ENCODE data around the gene PLXNA2. TPM values are rescaled to one million over a fixed set of nuclear protein-coding genes. Genes with fewer than 3 reads are reported as not detected.

The PLXNA2 gene
- total and polyA plus RNA-seq, 2 of the 8 experiments (the other 6 are each of a cell fraction or from before 2014, with no cell fraction given): 0.33 to 1.5 TPM

DNA sequence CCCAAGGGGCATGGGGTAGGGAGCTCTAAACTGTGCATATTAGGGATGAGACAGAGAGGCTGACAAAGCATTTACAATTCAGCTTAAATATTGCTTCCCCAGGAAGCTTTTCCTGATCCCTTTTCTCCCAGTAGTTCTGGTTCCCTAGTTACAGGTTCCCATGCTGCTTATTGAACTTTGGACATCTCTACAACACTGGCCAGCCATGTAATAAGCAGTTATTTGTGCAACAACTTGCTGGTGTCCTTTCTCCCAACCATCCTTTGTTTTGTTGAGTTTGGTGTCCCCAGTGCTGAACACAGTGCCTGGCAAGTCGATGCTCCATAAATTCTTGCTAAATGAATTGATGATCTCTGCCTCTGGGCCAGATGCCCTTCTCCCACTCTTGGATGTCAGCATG lies 80.6 kb downstream of the PLXNA2 start:
- ChIA-PET CTCF (ENCODE audit: partially characterized antibody) (interaction anchor here (0.6 to 6.4 kb wide), 11 partner anchors 9 to 209 kb away, joined by 3 to 29 read pairs (median 6); no protein-coding TSS in a partner anchor), POLR2A (ENCODE audit: partially characterized antibody) (no interaction called here)
- H3K4me2 ChIP-seq (ENCODE audit: insufficient read depth in 1 of 2, low read depth in 2 of 2, low read length in 2 of 2): no peak overlapping the region
- H3K79me2 ChIP-seq (ENCODE audit: control insufficient read depth in 1 of 2, insufficient read depth in 2 of 2, low read length in 2 of 2): no peaks in the 10 kb centered on the region
- H3K79me1 ChIP-seq (ENCODE audit: low read depth, low read length): no peaks in the 10 kb centered on the region; the same call in 1 of the 2 replicates
- H2AK5ac ChIP-seq (ENCODE audit: low read depth, low read length): no peak overlapping the region
- H3K9me3 ChIP-seq (ENCODE audit: insufficient read depth in 2 of 2, low read depth in 1 of 2, low read length in 1 of 2): no peaks in the 10 kb centered on the region
- H3K27ac ChIP-seq (ENCODE audit: low read depth, low read length): no peak overlapping the region
- H3K27me3 ChIP-seq (replicated peaks in 1 of 4; ENCODE audit: control insufficient read depth in 3 of 4, extremely low read depth in 1 of 4, insufficient read depth in 3 of 4, low read length in 3 of 4): 0 out of 7 replicates have a peak, but pooled peaks cover 0 to 4% (median 0%) of the 10 kb centered on the region in 4 experiments
- H4K91ac ChIP-seq (replicated peaks; ENCODE audit: insufficient read length, low read length): no peak overlapping the region
- no peaks in the 10 kb centered on the region for H3K36me3 ChIP-seq (ENCODE audit: control insufficient read depth in 2 of 4, insufficient read depth in 4 of 4, low read length in 3 of 4)
- no peak overlapping the region for H2BK15ac ChIP-seq (ENCODE audit: low read length)
- H3K14ac ChIP-seq (ENCODE audit: insufficient read length): no peak overlapping the region
- no peak overlapping the region for H2BK20ac ChIP-seq (ENCODE audit: low read length)
- no peak for FAIRE-seq
- H3K4me3 ChIP-seq (ENCODE audit: extremely low read depth in 1 of 4, insufficient read depth in 2 of 4, low read depth in 3 of 4, low read length in 4 of 4): no peak overlapping the region
- H2BK5ac ChIP-seq (ENCODE audit: low read depth, low read length): no peak overlapping the region
- H3K23me2 ChIP-seq (ENCODE audit: low read depth, low read length): no peaks in the 10 kb centered on the region
- H2BK120ac ChIP-seq (replicated peaks; ENCODE audit: low read depth, low read length): no peak overlapping the region
- no peak overlapping the region for H2AFZ ChIP-seq (ENCODE audit: low read length)
- no peak overlapping the region for H3K4ac ChIP-seq (replicated peaks; ENCODE audit: insufficient read length, low read depth, low read length)
- no peak overlapping the region; the same call in 1 of the 2 replicates for H2BK12ac ChIP-seq (ENCODE audit: low read depth, low read length)
- no peak overlapping the region for H4K5ac ChIP-seq (ENCODE audit: insufficient read length, low read depth, low read length)
- no peak overlapping the region for H3K18ac ChIP-seq (ENCODE audit: extremely low read depth, low read length)
- H3K23ac ChIP-seq (ENCODE audit: insufficient read length): no peak overlapping the region
- no peak overlapping the region for H4K8ac ChIP-seq (ENCODE audit: extremely low read depth, insufficient read depth, low read length)
- no peaks in the 10 kb centered on the region for H4K20me1 ChIP-seq (replicated peaks in 1 of 2; ENCODE audit: control insufficient read depth in 1 of 2, insufficient read depth in 2 of 2, low read length in 2 of 2)
- no peak overlapping the region for H3K9ac ChIP-seq (replicated peaks in 1 of 4; ENCODE audit: extremely low read depth in 1 of 4, low read depth in 3 of 4, low read length in 3 of 4)
- H3K56ac ChIP-seq (replicated peaks; ENCODE audit: insufficient read length, low read depth, low read length): no peak overlapping the region
- 100% methylated on average over 1 of the region's 1 CpG; no CpG with 5 or more reads in 1 of the 2 experiments for WGBS, 2 experiments (ENCODE audit: extremely low coverage in 1 of 2, insufficient coverage in 1 of 2, insufficient read length in 1 of 2, insufficient replicate concordance in 2 of 2, low coverage in 1 of 2, low lambda C conversion rate in 2 of 2, missing lambda C conversion rate in 1 of 2)
- DNase-seq (ENCODE audit: low read depth in 1 of 2, low spot score in 2 of 2): no peak
- TF ChIP-seq, protein P1, sequence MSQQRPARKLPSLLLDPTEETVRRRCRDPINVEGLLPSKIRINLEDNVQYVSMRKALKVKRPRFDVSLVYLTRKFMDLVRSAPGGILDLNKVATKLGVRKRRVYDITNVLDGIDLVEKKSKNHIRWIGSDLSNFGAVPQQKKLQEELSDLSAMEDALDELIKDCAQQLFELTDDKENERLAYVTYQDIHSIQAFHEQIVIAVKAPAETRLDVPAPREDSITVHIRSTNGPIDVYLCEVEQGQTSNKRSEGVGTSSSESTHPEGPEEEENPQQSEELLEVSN (IDR thresholded peaks at IDR 0.05): no peak
- TF ChIP-seq ZNF274 (IDR thresholded peaks at IDR 0.05; ENCODE audit: borderline replicate concordance, extremely low read depth, low read length): no peak
- TF ChIP-seq RAD21 (IDR thresholded peaks at IDR 0.05 in 1 of 2, conservative IDR thresholded peaks at IDR 0.05 in 1 of 2; ENCODE audit: low read depth in 2 of 2, low read length in 2 of 2): no peak
- H3K4me1 ChIP-seq (replicated peaks in 1 of 4; ENCODE audit: control insufficient read depth in 3 of 4, insufficient read depth in 4 of 4, low read length in 3 of 4): peaks cover 8 to 26% (median 23%) of the 10 kb centered on the region in 4 experiments
